Dermis blood vessel endothelial cell (primary cell): ENCODE data around the gene CTSK. TPM values are rescaled to one million over a fixed set of nuclear protein-coding genes. Genes with fewer than 3 reads are reported as not detected.
A peak's percentile ranks its signal among the peaks of the same experiment; 100 is the strongest.
"Not testable (repeated sequence)": the region's sequence is repeated elsewhere in the genome, so short reads cannot be mapped to it uniquely, and the experiment has no call there.

ENCODE experiments used
- DNase-seq: peaks from one replicate; pipeline ENCODE4 v3.0.0; 2010
- total RNA-seq: library from RNA; depleted of rRNA; stranded (reverse); fragments of >200 nt; gene quantifications from 2 replicates; pipeline ENCODE4 v1.2.3, GENCODE V29; 2014

Gene CTSK
- total RNA-seq, 1 donor from 2014 or later: 0.68 TPM

GRCh38 chr1:150804671-150805070 lies 3.4 kb downstream of the CTSK start:
- DNase-seq: peak; percentile 47

DNA sequence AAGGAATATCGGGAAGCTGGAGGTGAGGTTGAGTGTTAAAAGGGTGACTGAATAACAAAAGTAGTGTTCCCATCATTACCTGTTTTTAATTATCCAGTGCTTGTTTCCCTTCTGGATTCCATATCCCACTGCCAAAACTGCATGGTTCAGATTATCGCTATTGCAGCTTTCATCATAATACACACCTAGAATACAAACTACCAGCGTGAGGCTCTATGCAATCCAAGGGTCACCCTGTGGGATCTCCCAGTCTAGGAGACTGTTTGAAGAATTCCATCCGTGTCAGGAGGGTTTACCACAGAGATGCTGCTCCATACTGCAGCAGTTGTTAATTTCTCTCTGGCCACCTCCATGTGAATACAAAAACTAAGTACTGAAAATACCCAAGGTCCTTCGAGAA lies 9.0 kb downstream of the CTSK start:
- DNase-seq: no peak

GRCh38 chr1:150798525-150798924 lies 9.5 kb downstream of the CTSK start:
- no peak for DNase-seq

DNA sequence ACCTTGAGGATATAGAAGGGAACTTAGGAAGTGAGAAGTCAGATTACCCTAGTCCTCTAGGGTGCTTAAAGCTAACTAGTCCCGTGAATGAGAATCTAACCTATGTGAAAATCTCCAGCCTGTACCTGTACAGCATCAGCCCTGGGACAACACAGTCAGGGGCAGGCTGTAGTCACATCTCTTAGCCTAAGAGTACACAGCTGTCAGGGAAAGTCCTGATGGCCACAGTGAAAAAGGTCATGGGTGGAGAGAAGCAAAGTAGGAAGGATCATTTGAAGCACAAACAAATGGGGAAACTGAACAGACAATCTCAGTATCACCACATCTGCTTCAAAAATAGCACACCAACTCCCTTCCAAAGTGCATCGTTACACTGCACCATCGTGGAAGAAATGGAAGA lies 11.7 kb downstream of the CTSK start:
- no peak for DNase-seq

DNA sequence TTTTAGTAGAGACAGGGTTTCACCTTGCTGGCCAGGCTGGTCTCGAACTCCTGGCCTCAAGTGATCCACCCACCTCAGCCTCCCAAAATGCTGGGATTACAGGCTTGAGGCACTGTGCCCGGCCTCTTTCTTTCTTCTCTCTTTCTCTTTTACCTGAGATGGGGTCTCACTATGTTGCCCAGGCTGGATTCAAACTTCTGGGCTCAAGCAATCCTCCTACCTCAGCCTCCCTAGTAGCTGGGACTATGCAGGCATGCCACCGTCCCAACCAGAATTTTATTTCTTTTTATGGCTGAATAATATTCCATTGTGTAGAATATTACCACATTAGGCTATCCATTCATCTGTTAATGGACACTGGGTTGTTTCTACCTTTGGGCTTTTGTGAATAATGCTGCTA lies 14.3 kb downstream of the CTSK start:
- not testable (repeated sequence) for DNase-seq

GRCh38 chr1:150793221-150793620 lies 14.8 kb downstream of the CTSK start:
- no peak for DNase-seq

- no peak for DNase-seq
Measured at GRCh38 chr1:150791585-150791984, 16.5 kb downstream of the CTSK start.

- no peak for DNase-seq
Measured at GRCh38 chr1:150789396-150789795, 18.7 kb downstream of the CTSK start.

- no peak for DNase-seq
Measured at GRCh38 chr1:150788946-150789345, 19.1 kb downstream of the CTSK start.

- no peak for DNase-seq
Measured at GRCh38 chr1:150787455-150787854, 20.6 kb downstream of the CTSK start.

GRCh38 chr1:150780510-150780909 lies 27.6 kb downstream of the CTSK start:
- DNase-seq: no peak

DNA sequence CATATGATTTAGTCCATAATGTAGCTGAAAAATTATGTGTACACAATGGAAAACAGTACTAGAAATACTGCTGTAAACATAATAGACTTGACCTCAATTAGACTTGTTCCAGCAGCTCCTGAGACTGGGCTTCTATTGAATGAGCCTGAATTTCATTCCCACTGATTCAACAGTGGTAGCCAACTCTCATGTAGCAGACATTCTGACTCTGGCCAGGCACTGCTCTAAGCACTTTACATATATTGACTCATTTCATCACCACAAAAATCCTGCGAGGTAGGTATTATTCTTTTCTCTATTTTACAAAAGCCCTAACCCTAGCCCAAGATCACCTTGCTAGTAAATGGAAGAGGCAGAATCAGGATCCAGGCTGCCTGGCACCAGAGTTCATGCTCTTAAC lies 29.7 kb downstream of the CTSK start:
- no peak for DNase-seq

- no peak for DNase-seq
Measured at GRCh38 chr1:150777544-150777943, 30.5 kb downstream of the CTSK start.

GRCh38 chr1:150775931-150776505 lies 32.0 kb downstream of the CTSK start:
- DNase-seq: not testable (repeated sequence)

- DNase-seq: no peak
Measured at GRCh38 chr1:150775276-150775675, 32.8 kb downstream of the CTSK start.

- no peak for DNase-seq
Measured at GRCh38 chr1:150772326-150772725, 35.7 kb downstream of the CTSK start.

GRCh38 chr1:150767704-150768103 lies 40.4 kb downstream of the CTSK start:
- DNase-seq: not testable (repeated sequence)

DNA sequence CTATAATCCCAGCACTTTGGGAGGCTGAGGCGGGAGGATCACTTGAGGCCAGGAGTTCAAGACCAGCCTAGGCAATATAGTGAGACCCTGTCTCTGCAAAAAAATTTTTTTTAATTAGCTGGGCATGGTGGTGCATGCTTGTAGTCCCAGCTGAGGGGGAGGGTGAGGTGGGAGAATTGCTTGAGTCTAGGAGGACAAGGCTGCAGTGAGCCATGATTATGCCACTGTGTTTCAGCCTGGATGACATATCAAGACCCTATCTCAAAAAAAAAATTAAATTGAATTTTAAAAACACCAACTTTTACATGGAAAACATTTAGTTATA lies 42.1 kb downstream of the CTSK start:
- DNase-seq: not testable (repeated sequence)

GRCh38 chr1:150765296-150765976 lies 42.6 kb downstream of the CTSK start, which contains the start of gene CTSS:
Gene CTSS (minus strand): TSS chr1:150765778. CDS start chr1:150764763, 1,015 bp downstream.
- DNase-seq: peak; percentile 39

- DNase-seq: peak; percentile 87
Measured at GRCh38 chr1:150764617-150765101, 43.4 kb downstream of the CTSK start.

DNA sequence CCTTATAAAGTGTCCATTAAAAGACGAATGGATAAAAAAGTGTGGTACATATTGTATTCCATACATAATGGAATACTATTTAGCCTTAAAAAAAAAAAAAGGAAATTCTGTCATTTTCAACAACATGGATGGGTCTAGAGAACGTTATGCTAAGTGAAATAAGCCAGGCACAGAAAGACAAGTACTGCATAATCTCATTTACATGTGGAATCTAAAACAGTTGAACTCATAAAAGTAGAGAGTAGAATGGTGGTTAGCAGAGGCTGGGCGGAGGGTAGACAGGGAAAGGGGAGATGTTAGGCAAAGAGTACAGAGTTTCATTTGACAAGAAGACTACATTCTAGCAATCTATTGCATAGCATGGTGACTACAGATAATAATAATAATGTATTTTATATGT lies 45.0 kb downstream of the CTSK start:
- no peak for DNase-seq

DNA sequence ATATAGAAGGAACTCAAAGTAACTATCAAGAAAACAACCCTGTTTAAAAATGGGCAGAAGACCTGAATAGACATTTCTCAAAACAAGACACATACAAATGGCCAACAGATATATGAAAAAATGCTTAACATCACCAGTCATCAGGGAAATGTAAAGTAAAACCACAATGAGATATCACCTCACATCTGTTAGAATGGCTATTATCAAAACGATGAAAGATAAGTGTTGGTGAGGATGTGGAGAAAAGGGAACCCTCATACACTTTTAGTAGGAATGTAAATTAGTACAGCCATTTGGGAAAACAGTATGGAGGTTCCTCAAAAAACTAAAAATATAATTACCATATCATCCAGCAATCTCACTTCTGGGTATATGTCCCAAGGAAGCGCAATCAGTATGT lies 45.5 kb downstream of the CTSK start:
- no peak for DNase-seq

DNA sequence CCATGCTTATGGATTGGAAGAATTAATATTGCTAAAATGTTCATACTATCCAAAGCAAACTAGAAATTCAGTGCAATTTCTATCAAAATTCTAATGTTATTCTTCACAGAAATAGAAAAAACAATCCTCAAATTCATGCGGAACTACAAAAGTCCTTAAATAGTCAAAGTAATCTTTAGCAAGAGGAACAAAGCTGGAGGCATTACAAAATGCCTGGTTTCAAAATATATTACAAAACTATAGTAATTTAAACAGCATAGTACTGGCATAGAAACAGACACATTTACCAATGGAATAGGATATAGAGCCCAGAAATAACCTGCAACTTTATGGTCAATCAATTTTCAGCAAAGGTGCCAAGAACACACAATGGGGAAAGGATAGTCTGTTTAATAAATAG lies 46.3 kb downstream of the CTSK start:
- DNase-seq: no peak

GRCh38 chr1:150760013-150760412 lies 48.0 kb downstream of the CTSK start:
- no peak for DNase-seq

- DNase-seq: no peak
Measured at GRCh38 chr1:150753416-150753815, 54.6 kb downstream of the CTSK start.
